ENCODE measurements around the gene CHRNB1. TPM values are rescaled to one million over a fixed set of nuclear protein-coding genes. Genes with fewer than 3 reads are reported as not detected.

CHRNB1 gene
- total RNA-seq, 2 experiments from 2014 or later = 13.2 to 13.4 TPM

DNA sequence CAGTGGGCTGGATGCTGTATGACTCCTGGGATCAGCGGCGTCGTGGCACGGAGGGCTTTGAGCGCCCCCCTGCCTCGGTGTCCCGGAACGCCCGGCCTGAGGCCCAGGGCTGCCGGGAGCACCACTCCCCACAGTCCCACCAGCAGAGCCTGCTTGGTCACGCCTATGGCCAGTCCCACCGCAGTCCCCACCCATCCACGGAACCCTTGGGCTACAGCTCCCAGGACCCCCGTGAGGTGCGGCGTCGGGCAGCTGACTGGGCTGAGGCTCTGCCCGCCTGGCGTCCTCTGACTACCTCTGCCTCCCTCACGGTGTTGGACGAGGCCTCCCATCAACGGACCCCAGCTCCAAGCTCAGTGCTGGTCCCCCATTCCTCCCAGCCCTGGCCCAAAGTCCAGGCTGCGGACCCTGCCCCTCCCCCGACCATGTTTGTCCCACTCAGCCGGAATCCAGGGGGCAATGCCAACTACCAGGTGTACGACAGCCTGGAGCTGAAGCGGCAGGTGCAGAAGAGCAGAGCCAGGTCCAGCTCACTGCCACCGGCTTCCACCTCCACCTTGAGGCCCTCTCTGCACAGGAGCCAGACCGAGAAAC lies 17.9 kb upstream of the CHRNB1 start:
- H3K4me2 ChIP-seq (ENCODE audit: low read length) = no peak overlapping the region
- no peak overlapping the region for H3K4me3 ChIP-seq (ENCODE audit: low read depth, low read length, poor library complexity, severe bottlenecking)
- no TSS peak for BruUV-seq (replicated peaks)
- no peaks in the 10 kb centered on the region for H3K79me2 ChIP-seq (ENCODE audit: insufficient read depth, low read depth, low read length)
- DNase-seq (ENCODE audit: low spot score) = no peak
- H2AFZ ChIP-seq (ENCODE audit: low read length) = no peak overlapping the region
- H3K27ac ChIP-seq (ENCODE audit: low read depth, low read length, poor library complexity, severe bottlenecking) = no peak overlapping the region
- ChIA-PET POLR2A (interaction anchor here (0.6 kb wide), 1 partner anchor 13 kb away, joined by 5 read pairs; no protein-coding TSS in a partner anchor), CTCF (ENCODE audit: unreplicated experiment) (no interaction called here)
- no peaks in the 10 kb centered on the region for H3K9me3 ChIP-seq (ENCODE audit: low read length)
- intact Hi-C loops (cut with micrococcal nuclease; ENCODE audit: unreplicated experiment) = no loop called here
- no peak for TF ChIP-seq CTCF (conservative IDR thresholded peaks at IDR 0.05; ENCODE audit: low read length)
- no peak for TF ChIP-seq EZH2phosphoT487 (IDR thresholded peaks at IDR 0.05; ENCODE audit: borderline replicate concordance, low read depth, low read length)
- H3K9me2 ChIP-seq (ENCODE audit: insufficient read depth, low read length) = no peaks in the 10 kb centered on the region
- no peaks in the 10 kb centered on the region for H3K36me3 ChIP-seq (ENCODE audit: insufficient read depth, low read length)
- no peaks in the 10 kb centered on the region for H4K20me1 ChIP-seq (ENCODE audit: insufficient read depth, low read length)
- no peaks in the 10 kb centered on the region for H3K4me1 ChIP-seq (ENCODE audit: insufficient read depth, low read length, poor library complexity, severe bottlenecking)

DNA sequence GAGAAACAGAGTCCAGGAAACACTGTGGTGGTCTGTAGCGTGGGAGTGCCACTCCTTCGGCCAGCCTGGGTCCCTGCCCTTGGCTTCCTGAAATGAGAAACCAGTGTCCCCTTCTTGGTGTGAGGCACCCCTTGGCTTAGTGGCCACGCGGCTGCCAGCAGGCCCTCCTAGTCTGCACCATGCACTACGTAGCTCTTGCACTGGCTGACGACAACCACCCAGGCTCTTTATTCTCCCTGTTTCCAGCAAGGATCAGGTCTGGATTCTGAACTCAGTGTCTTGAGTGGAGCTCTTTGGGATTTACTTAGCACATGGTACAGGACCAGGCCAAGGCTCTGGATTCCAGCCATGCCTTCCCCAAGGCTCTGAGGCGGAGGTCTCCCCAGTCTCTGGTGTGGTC lies 17.3 kb upstream of the CHRNB1 start:
- no peak overlapping the region for H2AFZ ChIP-seq (ENCODE audit: low read length)
- H3K9me2 ChIP-seq (ENCODE audit: insufficient read depth, low read length) = no peaks in the 10 kb centered on the region
- H4K20me1 ChIP-seq (ENCODE audit: insufficient read depth, low read length) = no peaks in the 10 kb centered on the region
- no peaks in the 10 kb centered on the region for H3K9me3 ChIP-seq (ENCODE audit: low read length)
- TF ChIP-seq EZH2phosphoT487 (IDR thresholded peaks at IDR 0.05; ENCODE audit: borderline replicate concordance, low read depth, low read length) (no peak), CTCF (conservative IDR thresholded peaks at IDR 0.05; ENCODE audit: low read length) (no peak)
- no TSS peak for BruUV-seq (replicated peaks)
- no peaks in the 10 kb centered on the region for H3K79me2 ChIP-seq (ENCODE audit: insufficient read depth, low read depth, low read length)
- H3K4me2 ChIP-seq (ENCODE audit: low read length) = no peak overlapping the region
- H3K4me1 ChIP-seq (ENCODE audit: insufficient read depth, low read length, poor library complexity, severe bottlenecking) = no peaks in the 10 kb centered on the region
- POLR2A ChIA-PET = interaction anchor here (0.6 kb wide), 1 partner anchor 13 kb away, joined by 5 read pairs; no protein-coding TSS in a partner anchor
- no peaks in the 10 kb centered on the region for H3K36me3 ChIP-seq (ENCODE audit: insufficient read depth, low read length)
- H3K27ac ChIP-seq (ENCODE audit: low read depth, low read length, poor library complexity, severe bottlenecking) = no peak overlapping the region
- no peak for DNase-seq (ENCODE audit: low spot score)
- CTCF ChIA-PET (ENCODE audit: unreplicated experiment) = no interaction called here
- no peak overlapping the region for H3K4me3 ChIP-seq (ENCODE audit: low read depth, low read length, poor library complexity, severe bottlenecking)
- intact Hi-C loops (cut with micrococcal nuclease; ENCODE audit: unreplicated experiment) = no loop called here

- ChIA-PET CTCF (ENCODE audit: unreplicated experiment) (no interaction called here), POLR2A (no interaction called here)
- intact Hi-C loops (cut with micrococcal nuclease; ENCODE audit: unreplicated experiment) = no loop called here
- H3K4me1 ChIP-seq (ENCODE audit: insufficient read depth, low read length, poor library complexity, severe bottlenecking) = no peaks in the 10 kb centered on the region
- H3K79me2 ChIP-seq (ENCODE audit: insufficient read depth, low read depth, low read length) = no peaks in the 10 kb centered on the region
- H4K20me1 ChIP-seq (ENCODE audit: insufficient read depth, low read length) = no peaks in the 10 kb centered on the region
- H3K4me2 ChIP-seq (ENCODE audit: low read length) = no peak within 1 kb of the TSS
- H3K36me3 ChIP-seq (ENCODE audit: insufficient read depth, low read length) = no peaks in the 10 kb centered on the region
- no TSS peak for BruUV-seq (replicated peaks)
- no peak for DNase-seq (ENCODE audit: low spot score)
- TF ChIP-seq CTCF (conservative IDR thresholded peaks at IDR 0.05; ENCODE audit: low read length) = no peak
- no peak for TF ChIP-seq EZH2phosphoT487 (IDR thresholded peaks at IDR 0.05; ENCODE audit: borderline replicate concordance, low read depth, low read length)
- H3K9me2 ChIP-seq (ENCODE audit: insufficient read depth, low read length) = no peaks in the 10 kb centered on the region
- no peak within 1 kb of the TSS for H3K4me3 ChIP-seq (ENCODE audit: low read depth, low read length, poor library complexity, severe bottlenecking)
- H3K9me3 ChIP-seq (ENCODE audit: low read length) = no peaks in the 10 kb centered on the region
- H2AFZ ChIP-seq (ENCODE audit: low read length) = no peak within 1 kb of the TSS
- H3K27ac ChIP-seq (ENCODE audit: low read depth, low read length, poor library complexity, severe bottlenecking) = no peak within 1 kb of the TSS
These were observed 16.3 kb upstream of the CHRNB1 start, which contains the start of gene SPEM3 for GRCh38 chr17:7428557-7428956. SPEM3 (plus strand) TSS chr17:7428857; CDS start chr17:7428903, 46 bp downstream.

All from OCI-LY7 (cell line).